HG03575 (cell line): Measurements from ENCODE around the gene PLA2G2F.

ENCODE experiments used
- ATAC-seq: cut with Tn5 transposase; IDR thresholded peaks from one replicate; pipeline ENCODE4 v1.9.1; 2021; ENCODE audit not compliant: unreplicated experiment, insufficient number of reproducible peaks, low FRiP score; ENCODE audit errors: extremely low read depth

Gene PLA2G2F

GRCh38 chr1:20160034-20160433, 20.9 kb downstream of the PLA2G2F start:
- ATAC-seq, result no peak

DNA sequence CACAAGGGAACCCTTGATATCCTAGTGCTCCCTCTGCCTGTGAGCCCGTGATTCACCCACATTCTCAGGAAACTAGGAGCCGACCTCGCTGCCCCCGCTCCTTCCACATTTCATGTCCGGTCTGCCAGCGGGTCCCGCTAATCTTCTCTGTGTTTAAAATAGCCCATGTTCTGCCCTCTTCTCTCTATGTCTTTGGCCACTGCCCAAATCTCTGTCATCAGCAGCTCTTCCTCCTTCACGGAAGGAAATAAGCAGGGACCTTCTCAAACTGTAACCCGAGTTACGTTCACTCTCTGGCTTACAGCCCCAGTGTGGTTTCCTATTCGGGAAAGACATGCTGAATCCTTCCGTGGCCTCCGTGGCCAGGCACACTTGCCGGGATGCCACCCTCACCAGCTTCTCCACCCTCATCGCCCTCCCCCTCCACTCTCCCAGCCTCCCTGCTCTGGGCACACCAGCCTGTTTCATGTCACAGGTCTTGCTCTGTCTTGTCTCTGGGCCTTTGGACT, 25.6 kb downstream of the PLA2G2F start:
- ATAC-seq, result no peak

DNA sequence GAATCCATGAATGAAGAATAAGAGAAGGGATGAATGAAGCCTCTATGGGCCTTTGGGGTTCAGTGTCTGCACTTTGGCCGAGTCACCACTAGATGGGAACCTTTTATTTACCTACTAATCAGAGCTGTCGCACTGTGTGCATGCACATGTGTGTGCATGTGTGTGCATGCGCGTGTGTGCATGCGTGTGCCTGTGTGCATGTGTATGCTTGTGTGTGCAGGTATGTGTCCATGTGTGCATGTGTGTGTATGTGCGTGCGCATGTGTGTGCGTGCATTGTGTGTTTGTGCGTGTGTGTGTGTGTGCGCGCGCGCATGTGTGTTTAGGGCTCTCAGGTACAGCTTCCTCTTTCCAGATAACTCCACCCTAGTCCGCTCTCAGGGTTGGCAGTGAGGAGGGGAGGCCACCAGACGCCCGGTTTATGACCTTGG, 26.4 kb downstream of the PLA2G2F start:
- no peak for ATAC-seq

- no peak for ATAC-seq
Observed at GRCh38 chr1:20166051-20166450, 26.9 kb downstream of the PLA2G2F start.

DNA sequence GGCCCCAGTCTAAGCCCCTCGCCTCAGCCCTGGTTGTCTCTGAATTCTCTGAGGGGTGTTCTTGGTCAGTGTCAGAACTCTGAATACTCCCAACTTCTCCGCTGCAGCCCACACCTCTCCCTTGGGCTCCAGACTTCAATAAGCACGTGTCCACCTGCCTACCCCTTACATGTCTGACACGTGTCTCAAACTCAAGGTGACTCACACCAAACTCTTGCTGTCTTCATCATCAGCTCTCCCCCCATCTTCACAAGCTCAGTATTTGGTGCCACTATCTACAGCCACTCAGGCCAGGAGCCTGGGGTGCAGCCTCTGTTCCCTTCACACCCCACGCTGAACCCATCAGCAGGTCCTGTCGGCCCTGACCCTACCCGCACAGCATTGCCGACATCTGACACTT, 28.0 kb downstream of the PLA2G2F start:
- ATAC-seq, result no peak

DNA sequence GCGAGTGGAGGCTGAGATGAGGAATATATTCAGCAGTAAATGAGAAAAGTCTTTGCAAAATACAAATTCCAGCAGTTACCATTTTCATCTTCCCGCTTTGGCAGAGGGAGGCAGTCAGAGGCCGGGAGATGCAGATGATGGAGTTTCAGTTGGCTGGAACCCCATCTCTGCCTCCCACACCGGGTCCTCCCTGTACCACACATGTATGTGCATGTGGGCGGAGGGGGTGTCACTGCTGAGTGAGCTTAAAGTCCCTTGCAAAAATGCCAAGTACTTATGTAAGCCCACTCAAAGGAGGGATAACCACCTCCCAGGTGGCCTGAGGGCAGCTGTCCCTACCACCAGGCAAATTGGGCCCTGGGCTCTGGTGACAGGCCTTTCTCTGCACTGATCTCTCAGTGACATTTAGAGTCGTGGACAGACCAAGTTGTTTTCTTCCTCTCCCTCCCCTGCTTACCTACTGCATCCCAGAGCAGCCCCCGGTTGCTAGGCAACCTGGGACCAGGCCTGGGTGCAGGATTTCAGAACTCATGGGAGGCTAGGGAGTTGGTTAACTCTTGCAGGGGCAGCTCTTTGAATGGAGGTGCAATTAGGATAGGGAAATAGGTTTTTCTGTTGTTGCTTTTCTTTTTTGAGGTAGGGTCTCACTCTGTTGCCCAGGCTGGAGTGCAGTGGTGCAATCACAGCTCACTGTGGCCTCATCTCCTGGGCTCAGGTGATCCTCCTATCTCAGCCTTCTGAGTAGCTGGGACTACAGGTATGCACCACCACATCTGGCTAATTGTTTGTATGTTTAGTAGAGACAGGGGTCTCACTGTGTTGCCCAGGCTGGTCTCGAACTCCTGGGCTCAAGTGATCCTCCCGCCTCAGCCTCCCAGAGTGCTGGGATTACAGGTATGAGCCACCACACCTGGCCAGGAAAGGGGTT, 29.7 kb downstream of the PLA2G2F start:
- no peak for ATAC-seq

DNA sequence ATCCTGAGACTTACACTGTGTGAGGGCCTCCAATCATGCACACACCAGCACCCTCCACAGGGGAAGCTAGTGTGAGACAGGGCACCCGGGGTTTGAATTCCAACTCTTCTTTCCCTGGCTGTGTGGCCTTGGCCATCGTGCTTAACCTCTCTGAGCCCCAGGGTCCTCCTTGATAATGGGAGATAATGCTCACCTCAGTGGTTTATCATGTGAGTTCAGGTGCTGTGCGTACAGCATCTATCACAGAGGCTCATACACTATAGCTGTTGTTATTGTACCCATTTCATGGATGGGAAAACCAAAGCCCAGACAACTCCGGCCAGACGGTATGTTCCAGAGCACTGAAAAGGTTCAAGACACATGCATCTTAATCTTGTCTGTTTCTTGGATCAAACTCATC, 30.8 kb downstream of the PLA2G2F start:
- no peak for ATAC-seq

DNA sequence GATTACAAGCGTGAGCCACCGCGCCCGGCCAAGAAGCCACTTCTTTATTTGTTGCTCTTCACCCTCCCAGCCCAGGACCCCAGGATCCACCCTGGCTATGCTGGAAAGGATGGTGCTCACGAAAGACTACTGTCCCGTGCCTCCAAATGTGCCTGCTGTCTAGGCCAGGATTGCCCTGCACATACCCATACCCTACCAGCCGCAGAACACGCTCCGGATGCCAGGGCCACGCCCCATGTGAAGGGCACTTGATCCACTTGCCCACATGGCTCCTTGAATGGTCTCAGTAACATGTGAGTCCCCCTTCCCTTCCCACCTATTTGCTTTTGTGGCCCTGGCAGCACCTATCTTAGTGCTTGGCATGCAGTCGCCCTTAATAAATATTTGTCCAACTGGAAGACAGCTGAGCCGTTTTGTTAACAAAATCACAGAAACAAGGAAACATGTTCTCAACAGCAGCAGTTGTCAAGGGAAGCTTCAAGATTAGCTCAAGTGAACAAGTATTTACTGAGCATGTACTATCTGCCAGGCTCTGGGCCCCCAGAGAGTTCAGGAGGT, 33.0 kb downstream of the PLA2G2F start:
- ATAC-seq, result no peak

DNA sequence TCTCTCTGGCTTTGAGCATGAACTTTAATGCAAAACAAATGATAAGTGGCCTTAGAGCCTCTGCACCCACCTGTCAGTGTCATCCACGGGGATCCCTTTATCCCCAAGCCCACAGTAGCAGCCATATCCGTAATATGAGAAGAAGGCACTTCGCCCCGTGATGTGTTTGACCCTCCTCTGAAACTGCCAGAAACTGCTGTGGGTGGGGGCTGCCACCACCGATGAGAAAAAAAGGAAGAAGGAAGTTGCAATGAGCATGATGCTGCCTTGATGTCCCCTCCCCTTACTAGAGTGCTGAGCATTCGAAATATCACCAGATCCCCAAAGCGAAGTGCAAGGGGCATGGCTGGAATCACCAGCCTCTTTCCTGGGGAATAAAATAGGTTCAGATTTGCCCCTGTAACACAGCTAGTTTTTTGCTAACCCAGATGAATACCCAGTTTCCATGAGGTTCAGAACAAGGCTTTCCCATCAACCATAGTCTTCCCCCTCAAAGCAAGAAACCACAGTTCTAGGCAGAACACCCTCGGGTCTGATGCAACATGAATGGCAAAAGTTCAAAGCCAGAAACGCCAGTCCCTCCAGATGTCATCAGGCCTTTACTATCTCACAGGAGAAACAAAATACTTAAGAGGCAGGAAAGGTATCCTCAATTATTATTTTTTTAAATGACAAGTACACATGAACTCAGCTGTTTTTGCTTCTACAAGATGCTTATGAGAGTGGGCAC, 36.0 kb downstream of the PLA2G2F start:
- no peak for ATAC-seq

DNA sequence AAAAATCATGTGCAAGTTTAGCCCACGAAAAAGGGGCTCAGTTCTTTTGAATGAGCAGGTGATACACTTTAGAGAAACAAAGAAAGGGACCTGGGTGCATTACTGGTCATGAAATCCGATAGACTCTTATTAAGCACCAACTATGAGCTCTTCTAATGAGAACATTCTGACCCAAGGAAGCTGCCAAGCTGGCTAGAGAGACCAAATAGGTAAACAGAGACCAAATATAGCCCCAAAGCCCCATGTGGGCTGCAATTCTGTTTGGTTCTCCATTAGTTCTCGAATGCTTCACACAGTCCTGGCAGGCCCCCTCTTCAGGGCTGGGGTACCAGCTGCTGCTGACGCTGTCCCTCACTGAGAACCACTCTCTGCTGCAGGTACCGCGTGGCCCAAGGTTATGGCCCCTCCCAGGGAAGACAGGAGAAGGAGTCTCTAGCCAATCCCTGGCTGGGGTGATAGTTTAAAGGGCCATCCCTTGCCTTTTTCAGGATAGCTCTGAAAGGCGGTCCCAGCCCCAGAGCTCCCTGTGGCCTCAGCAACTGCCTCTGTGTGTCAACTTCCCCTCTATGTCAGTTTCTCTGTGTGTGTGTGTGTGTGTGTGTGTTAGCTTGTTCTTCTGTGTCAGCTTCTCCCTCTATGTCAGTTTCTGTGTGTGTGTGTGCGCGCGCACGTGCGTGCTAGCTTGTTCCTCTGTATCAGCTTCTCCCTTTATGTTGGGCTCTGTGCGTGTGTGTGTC, 39.7 kb downstream of the PLA2G2F start:
- no peak for ATAC-seq

DNA sequence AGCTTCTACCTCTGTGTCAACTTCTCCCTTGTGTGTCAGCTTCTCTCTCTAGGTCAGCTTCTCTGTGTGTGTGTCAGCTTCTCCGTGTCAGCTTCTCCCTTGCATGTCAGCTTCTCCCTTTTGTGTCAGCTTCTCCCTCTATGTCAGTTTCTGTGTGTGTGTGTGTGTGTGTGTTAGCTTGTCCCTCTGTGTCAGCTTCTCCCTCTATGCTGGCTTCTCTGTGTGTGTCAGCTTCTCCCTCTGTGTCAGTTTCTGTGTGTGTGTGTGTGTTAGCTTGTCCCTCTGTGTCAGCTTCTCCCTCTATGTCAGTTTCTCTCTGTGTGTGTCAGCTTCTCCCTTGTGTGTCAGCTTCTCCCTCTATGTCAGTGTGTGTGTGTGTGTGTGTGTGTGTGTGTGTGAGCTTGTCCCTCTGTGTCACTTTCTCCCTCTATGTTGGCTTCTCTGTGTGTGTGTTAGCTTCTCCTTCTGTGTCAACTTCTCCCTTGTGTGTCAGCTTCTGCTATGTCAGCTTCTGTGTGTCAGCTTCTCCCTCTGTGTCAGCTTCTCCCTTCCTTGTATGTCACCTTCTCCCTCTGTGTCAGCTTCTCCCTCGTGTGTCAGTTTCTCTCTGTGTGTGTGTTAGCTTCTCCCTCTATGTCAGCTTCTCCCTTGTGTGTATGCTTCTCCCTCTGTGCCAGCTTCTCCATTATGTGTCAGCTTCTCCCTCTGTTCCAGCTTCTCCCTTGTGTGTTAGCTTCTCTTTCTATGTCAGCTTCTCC, 40.4 kb downstream of the PLA2G2F start:
- ATAC-seq, result no peak

DNA sequence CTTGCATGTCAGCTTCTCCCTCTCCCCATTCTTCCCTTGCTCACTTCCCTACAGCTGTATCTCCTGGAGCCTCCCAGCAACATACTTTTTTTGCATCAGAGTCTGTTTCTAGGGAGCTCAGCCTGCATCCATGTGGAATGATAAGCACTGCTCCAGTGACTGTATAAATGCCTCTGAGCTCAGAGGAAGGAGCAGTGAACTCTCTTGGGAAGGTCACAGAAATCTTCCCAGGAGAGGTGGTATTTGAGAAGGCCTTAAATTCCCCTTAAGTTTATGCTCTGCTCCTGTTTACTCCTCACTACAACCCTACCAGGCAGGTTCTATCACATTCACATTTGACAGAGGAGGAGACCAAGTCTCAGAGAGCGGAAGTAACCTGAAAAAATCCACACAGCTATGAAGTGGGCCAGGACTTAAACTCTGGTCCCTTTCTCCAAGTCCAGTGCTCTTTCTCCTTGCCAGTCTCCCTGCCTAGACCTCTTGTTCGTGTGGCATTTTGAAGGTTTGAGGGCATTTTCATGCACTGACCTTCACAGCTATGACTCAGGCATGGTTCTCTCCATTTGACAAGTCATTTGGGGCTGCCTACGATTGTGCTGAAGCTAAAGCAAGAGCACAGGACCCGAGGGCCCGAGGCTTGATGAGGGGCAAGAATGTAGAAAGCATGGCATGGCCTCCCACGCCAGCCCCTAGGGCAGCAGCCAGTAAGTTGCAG, 41.2 kb downstream of the PLA2G2F start:
- no peak for ATAC-seq

DNA sequence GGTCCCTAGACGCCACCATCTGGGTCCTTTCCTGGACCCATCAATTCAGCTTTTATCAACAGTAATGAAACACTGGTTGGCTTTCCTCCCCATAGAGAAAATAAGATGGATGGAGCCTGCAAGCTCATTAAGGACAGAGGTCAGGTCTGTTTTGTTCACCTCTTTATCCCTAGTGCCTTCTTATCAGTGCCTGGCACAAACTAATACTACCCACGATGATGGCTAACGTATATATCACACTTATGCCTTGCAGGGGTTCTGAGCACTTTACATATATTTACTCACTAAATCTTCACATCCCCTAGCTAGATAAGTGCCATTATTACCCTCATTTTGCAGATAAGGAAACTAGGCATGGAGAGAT, 41.7 kb downstream of the PLA2G2F start:
- ATAC-seq, result no peak

GRCh38 chr1:20182415-20182814, 43.3 kb downstream of the PLA2G2F start:
- ATAC-seq, result no peak

DNA sequence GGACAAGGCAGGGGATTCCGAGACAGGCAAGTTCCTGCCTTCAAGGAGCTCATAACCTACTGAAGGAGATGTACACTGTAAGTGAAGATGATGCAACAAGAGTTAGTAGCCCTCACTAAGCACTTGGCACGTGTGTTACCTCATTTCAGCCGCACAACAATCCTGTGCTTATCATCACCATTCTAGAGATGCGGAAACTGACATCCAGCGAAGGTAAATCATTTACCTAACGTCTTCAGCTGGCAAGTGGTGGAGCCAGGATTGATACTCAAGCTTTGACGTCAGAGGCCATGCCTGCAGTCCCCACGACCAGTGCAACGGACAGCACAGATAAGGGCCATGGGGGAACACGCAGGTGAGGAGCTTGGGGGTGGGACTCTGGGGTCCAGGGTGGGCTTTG, 43.9 kb downstream of the PLA2G2F start:
- ATAC-seq, result no peak

GRCh38 chr1:20183616-20184271, 44.6 kb downstream of the PLA2G2F start:
- no peak for ATAC-seq

DNA sequence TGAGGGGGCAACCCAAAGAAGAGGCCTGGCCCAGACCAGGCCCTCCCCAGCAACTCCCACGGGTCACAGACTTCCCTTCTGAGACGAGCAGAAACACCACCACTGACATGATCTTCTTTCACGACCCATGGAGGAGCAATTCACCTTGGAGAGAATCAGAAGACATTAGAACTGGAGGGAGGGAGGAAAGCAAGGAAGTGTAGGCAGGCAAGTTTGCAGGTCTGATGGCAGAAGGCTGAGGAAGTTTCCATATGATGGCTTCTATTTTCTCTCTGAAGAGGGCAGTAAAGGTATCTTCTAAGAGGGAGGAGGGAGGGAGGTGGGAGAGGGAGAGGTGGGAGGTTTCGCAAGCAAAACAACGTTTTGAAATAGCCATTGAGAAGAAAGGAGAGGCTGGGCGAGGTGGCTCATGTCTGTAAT, 45.4 kb downstream of the PLA2G2F start:
- no peak for ATAC-seq
